ENCODE results near the gene SRP72.
A peak's percentile ranks its signal among the peaks of the same experiment; 100 is the strongest.
"Not testable (repeated sequence)": the region's sequence is repeated elsewhere in the genome, so short reads cannot be mapped to it uniquely, and the experiment has no call there.

The SRP72 gene, protein sequence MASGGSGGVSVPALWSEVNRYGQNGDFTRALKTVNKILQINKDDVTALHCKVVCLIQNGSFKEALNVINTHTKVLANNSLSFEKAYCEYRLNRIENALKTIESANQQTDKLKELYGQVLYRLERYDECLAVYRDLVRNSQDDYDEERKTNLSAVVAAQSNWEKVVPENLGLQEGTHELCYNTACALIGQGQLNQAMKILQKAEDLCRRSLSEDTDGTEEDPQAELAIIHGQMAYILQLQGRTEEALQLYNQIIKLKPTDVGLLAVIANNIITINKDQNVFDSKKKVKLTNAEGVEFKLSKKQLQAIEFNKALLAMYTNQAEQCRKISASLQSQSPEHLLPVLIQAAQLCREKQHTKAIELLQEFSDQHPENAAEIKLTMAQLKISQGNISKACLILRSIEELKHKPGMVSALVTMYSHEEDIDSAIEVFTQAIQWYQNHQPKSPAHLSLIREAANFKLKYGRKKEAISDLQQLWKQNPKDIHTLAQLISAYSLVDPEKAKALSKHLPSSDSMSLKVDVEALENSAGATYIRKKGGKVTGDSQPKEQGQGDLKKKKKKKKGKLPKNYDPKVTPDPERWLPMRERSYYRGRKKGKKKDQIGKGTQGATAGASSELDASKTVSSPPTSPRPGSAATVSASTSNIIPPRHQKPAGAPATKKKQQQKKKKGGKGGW

DNA sequence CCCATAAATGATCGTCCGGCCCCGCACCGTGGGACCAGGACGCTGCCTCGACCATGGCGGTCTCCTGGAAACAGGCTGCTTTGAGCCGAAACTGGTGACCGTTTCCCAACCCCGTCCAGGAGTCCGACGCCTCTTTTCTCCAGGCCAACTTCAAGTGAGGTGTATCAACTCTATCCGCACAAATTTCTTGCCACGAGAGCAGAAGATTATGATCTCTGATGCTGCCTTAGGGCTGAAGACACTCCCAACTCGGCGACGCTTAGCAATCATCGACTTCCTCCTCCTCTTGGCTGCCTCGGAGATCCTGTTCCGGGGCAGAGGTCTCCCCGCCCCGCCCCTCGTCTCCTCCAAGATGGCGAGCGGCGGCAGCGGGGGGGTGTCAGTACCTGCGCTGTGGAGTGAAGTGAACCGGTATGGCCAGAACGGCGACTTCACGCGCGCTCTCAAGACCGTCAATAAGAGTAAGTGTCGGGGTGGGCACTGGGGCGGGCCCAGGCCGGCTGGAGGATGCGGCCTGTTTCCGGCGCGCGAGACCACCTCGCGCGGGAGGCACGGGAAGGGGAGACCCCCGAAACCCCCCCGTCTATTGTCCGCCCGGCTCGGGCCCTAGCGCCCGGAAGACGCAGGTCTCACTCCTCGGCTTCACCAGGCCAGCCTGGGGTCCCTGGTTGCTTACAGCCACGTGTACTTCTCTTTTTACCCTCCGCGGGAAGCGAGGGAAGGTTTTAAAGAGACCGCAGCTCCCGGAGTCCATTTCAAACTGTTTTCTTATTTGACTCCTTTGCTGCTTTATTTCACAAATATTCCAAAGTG is at the start of gene SRP72:
TSS of gene SRP72 (plus strand) at position 334 of the 813 bp plus-strand sequence. CDS start at position 353, 19 bp downstream.
- DNase-seq (ENCODE audit: low read depth, low spot score), result peak; percentile 83

DNA sequence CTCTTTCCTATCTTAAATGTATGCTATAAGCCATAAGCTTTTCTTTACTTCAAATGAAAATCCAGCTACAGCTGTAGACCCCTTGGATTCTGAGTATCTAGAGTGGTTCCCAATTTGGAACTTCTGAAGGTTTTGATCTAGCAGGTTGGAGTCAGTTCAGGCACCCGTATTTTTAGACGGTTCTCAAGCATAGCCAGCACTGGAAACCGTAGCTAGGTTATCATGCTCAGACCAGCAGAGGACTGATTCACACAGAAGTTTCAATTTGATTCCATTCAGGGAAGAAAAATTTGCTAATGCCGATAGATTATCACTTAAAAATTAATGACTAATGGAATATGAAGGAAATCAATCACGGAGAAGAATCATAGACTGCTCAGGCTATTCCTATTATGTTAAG is 43.2 kb upstream of the SRP72 start:
- no peak for DNase-seq (ENCODE audit: low read depth, low spot score)

DNA sequence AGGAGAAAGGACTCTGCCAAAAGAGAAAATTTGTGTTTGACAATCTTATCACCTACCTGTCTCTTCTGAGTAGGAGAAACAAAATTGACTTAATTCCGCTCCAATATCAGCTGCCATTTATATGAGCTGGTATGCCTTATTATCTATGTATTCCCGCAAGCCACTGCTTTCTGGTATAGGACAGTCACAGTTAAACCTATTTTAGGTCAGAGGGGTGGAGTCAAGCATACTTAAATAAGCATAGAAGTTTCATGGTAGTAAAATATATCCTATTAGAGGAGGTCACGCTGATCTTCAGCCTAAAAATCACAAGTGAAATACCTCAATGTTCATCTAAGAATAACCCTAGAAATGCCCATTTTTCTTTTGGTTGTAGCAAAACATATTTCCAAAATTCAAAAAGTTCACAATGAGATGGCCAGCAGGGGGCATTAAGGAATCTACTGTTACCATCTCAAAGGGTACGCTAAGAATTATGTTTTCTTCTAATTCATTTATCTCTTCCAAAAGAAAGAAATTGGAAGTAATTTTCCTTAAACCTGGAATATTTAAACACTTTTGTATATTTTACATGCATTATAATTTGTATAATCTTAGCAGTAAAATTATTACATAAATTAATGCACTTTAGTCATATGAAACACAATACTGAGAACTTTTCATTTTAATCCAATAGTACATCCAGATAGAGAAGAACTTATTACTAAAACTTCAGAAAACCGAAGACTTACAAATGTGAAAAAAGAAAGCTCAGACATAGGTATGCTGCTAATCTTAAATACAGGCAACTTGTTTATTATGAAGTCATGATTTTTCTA is 42.5 kb upstream of the SRP72 start:
- no peak for DNase-seq (ENCODE audit: low read depth, low spot score)

DNA sequence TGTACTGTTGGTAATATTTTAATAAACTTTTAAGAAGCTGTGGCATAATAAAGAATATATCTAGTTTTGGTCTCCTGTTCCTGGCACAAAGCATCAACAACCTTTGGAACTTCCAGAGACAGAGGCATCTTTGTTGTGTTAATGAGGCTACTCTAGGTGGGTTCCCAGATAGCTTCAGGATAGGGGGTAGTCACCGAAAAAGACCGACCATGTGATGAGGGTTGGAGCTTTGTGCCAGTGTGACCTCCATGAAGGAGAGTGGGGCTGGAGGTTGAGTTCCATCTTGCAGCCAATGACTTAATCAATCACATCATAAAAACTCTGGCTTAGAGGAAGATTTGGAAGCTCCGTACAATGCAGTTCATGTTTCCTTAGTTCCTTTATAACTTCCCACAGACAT is 41.9 kb upstream of the SRP72 start:
- no peak for DNase-seq (ENCODE audit: low read depth, low spot score)

DNA sequence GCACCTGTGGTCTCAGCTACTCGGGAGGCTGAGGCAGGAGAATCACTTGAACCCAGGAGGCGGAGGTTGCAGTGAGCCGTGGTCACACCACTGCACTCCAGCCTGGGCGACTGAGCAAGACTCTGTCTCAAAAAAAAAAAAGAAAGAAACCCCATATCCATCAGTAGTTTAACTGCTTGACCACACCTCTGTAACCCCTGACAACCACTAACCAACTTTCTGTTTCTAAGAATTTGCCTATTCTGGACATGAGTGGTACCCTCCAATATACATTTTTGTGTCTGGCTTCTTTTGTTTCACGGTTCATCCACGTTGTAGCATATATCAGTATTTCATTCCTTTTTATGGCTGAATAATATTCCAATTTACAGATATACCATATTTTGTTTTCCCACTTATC is 41.1 kb upstream of the SRP72 start:
- no peak for DNase-seq (ENCODE audit: low read depth, low spot score)

DNA sequence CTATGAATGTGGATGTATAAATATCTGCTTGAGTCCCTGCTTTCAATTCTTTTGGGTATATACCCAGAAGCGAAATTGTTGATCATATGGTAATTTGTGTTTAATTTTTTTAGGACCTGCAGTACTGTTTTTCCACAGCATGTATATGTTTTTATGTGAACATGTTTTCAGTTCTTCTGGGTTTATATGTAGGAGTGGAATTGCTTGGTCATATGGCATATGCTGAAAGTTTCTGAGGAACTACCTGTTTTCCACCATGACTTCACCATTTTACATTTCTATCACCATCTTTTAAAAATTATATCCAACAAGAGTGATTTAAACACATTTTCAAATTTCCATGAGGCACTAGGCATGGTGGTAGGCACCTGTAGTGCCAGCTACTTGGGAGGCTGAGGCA is 40.2 kb upstream of the SRP72 start:
- DNase-seq (ENCODE audit: low read depth, low spot score), result no peak

DNA sequence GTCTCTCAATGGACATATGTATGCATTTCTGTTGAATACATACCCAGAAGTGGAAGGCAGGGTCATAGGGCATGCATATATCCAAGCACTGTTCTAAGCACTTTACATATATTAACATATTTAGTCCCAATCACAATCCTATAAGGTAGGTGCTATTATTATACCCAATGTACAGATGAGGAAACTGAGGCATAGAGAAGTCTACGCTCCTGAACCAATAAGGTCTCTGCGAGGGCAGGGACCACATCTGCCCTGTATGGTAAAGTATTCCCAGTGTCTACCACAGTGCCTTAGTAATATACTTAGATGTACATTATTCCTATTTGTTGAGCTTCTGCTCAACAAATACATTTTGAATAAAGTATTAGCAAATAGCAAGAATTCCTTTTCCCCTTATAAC is 37.2 kb upstream of the SRP72 start:
- no peak for DNase-seq (ENCODE audit: low read depth, low spot score)

DNA sequence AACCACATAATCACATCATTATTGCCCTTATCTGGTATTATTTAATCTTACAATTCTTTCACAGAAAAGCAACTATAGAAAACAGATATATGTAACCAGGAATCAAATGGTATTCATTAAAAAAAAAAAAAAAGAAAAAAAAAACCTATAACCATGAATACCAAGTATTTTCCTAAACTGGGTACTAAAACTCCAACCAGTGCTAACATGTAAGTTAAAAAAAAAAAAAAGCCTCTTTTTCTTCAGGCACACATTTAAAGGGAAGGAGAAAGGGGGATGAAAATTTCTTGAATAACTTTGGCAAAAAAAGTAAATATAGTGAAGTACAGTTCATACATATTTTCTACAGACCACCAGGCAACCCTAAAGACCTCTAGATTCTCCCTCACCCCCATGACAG is 34.1 kb upstream of the SRP72 start:
- no peak for DNase-seq (ENCODE audit: low read depth, low spot score)

DNA sequence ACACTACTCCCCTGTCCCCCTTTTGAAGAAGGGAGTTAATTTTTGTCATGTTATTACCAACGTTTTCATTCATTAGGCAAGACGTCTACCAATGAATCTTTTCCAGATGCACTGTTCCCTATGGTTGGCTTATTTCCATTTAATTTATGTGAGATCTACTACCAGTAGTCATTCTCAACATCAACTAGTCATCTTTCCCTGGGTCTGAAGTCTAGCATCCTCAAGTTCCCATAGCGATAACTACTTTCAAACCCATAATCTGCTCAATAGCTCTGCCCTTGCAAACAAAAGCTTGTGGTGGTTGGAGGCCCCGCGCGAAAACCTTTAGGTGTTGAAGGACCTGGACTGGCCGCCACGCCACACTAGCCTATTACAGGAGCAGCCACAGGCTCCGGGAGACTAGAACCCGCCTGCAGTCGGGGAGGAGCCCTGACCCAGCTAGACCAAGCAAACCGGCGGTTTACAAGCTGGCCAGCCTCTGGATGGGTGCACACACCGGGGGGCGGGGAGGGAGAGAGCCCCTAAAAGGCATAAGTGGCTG is 32.7 kb upstream of the SRP72 start:
- DNase-seq (ENCODE audit: low read depth, low spot score), result peak; percentile 5

DNA sequence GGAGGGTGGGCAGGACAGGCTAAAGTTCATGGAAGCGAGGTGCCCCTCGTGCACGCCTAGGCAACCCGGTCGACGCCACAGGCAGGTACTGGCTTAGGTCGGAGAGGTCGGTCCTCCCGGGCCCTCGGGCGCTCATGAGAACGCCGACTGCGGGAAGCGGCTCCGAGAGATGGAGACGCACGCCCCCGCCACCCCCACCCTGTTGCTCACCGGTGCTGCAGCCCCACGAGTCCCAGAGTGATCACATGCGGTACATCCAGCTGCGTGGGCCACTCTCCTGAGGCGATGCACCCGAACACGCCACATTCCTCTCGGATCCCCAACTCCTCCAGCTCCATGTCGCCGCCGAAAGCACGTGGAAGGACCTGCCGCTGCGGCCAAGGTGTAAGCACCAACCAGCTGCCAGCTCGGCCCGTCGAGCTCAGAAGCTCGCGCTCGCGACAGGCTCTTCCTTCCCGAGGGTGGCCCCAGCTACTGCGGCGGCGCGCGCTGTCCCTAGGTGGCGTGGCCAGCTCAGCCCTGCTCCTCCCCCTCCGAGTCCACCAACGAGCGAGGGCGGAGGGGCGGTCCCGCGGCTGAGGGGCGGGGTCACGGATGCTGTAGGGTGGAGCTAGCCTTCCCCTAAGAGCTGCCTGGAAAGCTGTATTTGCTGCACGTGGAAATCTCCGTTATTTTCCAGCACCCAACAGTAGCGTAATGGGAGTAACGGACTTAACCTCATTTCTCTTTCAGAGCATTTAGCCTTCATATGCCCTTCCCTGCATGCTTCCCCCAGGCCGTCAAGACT is 32.1 kb upstream of the SRP72 start, which contains the start of gene PPAT:
TSS of gene PPAT (minus strand) at position 476 of the 787 bp plus-strand sequence. CDS start at position 338, 138 bp downstream.
- peak; percentile 96 for DNase-seq (ENCODE audit: low read depth, low spot score)

DNA sequence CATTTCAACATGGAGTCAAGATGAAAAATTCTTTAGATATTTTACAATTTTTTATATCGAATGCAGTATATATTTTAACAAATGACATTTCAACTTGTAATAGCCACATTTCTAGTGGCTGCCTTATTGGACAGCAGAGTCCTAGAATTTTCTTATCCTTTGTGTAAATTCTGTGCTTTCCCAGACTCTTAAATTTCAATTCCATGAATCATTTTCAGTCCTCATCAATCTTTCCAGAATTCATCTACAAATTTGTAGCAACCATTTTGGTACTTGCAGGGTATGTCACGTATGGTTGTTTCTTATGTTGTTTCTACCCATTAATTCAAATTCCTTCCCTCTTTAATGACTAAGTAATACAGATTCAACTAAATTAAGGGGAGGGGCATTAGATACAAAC is 28.7 kb upstream of the SRP72 start:
- DNase-seq (ENCODE audit: low read depth, low spot score), result no peak

DNA sequence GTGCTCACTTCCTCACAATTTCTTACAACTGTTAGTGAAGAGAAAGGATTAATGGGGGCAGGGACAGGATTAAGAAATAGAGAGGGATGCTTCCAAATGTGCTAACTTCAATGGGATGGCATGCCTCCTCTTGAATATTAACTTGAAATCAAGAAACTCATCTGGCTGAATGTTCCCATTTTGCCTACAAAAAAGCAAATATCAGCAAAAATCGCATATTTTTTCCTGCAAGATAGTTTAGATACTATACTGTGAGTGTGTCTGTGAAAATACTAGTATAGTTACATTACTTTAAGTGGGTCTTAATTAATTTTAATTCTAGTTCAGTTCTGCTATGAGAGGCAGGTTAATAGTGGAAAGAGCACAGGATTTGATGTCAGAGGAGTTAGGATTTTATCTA is 26.4 kb upstream of the SRP72 start:
- no peak for DNase-seq (ENCODE audit: low read depth, low spot score)

DNA sequence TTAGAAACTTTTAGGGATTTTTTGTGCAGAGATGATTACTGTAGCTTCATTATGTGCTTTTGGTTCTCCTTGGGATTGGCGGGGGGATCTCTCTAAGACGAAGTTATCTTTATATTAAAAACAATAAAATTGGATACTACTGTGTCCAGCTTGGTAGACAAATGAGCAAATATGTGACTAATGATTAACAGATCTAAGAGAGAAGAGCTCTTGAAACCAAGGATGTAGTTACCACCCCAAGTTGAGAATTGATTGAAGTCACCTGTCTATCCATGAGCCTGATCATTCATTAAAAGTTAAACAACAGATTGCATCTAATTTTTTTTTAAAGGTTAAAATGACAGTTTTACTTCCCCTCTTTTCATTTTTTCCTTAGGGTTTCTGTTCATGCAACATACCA is 22.7 kb upstream of the SRP72 start:
- DNase-seq (ENCODE audit: low read depth, low spot score), result no peak

DNA sequence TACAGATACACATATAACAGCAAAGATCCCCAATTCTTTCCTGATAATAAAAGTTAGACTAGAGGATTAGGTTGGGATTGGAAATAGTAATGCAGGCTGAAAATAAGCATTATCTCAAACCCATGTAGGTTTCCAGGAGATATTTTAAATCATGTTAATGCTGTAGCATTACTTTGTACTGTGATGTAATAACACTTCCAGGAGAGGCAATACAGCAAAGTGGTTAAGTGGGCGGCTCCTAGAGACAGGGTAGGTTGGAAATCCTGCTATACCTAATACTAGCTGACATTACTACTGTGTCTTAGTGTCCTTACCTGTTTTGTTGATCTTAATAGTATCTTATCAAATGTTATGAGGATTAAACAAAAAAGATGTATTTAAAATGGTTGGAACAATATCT is 21.7 kb upstream of the SRP72 start:
- no peak for DNase-seq (ENCODE audit: low read depth, low spot score)

DNA sequence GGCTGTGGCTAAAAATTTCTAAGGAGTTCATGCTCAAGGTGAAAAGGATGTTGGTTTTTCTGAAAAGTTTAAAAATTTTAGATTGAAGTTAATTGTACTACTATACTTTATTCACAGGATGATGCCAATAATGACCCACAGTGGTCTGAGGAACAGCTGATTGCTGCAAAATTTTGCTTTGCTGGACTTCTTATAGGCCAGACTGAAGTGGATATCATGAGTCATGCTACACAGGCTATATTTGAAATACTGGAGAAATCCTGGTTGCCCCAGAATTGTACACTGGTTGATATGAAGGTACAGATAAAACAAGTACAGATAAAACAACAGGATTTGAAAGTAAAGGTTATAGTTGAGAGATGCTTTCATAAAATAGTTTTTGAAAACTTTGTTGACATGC is 19.1 kb upstream of the SRP72 start:
- DNase-seq (ENCODE audit: low read depth, low spot score), result no peak

DNA sequence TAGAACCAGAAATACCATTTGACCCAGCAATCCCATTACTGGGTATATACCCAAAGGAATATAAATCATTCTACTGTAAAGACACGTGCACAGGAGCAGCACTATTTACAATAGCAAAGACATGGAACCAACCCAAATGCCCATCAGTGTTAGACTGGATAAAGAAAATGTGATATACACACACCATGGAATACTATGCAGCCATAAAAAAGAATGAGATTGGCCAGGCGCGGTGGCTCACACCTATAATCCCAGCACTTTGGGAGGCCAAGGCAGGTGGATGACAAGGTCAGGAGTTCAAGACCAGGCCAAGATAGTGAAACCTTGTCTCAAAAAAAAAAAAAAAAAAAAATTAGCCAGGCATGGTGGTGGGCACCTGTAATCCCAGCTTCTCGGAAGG is 17.9 kb upstream of the SRP72 start:
- not testable (repeated sequence) for DNase-seq (ENCODE audit: low read depth, low spot score)

DNA sequence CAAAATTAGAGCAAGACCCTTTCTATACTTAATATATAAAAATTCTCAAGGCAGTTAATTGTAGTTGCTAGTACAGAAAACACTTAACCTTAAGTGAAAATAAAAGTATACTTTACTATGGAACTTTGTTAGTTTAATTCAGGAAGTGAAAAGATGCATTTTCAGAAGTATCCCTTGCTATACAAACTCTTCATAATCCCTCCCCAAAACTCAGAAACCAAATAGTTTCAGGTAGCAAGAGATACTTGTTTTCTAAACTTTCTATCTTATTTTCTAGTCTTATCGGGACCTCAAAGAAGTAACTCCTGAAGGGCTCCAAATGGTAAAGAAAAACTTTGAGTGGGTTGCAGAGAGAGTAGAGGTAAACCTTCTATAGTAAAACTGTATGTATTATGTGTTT is 17.1 kb upstream of the SRP72 start:
- DNase-seq (ENCODE audit: low read depth, low spot score), result no peak

DNA sequence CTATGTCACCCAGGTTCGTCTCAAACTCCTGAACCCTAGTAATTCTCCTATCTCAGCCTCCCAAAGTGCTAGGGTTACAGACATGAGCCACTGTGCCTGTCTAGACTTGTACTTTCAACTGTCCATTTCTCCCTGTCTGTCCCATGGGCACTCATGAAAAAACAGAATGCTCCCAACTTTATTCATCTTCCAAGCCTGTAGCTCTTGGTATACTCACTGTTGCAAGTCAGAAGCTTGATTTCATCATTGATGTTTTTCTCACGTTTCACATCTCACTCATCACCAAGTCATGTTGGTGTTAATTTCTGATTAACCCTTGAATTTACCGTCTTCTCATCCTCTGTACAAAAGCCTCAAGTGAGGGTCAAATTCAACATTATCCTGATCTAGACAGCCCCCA is 7.3 kb upstream of the SRP72 start:
- DNase-seq (ENCODE audit: low read depth, low spot score), result no peak

DNA sequence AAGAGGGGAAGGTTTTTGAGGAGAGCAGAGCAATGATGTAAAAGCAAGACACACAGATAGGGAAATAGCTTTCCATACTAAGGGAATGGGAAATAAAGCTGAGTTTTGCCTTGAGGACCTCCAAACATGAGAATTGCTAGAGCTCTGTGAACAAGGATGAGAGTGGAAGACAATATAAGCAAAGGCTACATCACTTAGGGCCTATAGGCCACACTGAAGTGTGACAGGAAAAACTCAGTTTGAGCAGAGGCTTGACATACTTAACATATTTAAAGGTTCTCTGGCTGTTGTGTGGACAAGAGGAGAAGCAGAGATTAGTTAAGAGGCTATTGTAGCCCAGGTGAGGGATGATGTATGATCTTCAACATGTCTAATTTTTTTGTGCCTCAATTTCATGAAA is 5.3 kb upstream of the SRP72 start:
- no peak for DNase-seq (ENCODE audit: low read depth, low spot score)

DNA sequence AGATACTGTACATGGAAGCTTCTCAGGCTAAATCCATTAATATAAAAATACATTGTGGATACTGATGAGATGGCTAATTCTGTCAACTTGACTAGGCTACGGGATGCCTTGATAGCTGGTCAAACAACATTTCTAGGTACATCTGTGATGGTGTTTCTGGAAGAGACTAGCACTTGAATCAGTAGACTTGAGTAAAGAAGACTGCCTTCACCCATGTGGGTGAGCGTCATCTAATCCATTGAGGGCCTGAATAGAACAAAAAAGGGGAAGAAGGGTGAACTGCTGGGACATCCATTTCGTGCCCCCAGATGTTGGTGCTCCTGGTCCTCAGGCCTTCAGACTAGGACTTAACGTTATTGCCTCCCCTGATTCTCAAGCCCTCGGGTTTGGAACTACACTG is 3.7 kb upstream of the SRP72 start:
- no peak for DNase-seq (ENCODE audit: low read depth, low spot score)

Data from activated CD4-positive, CD25-positive, alpha-beta regulatory T cell treated with anti-CD3 and anti-CD28 coated beads, Interleukin-2, amount 50 U/mL, for 16 hours (primary cell).